Liver (tissue), 9 donors: ENCODE measurements around the gene FUBP3. TPM values are rescaled to one million over a fixed set of nuclear protein-coding genes. Genes with fewer than 3 reads are reported as not detected.

ENCODE experiments used
- DNase-seq: peaks from one replicate; pipeline ENCODE4 v3.0.0-alpha.2; 2017; ENCODE audit warnings: low spot score
- H3K27ac ChIP-seq, 2 donors: one replicate each; pipeline ENCODE4 v1.7.0; 2013; ENCODE audit warnings: inconsistent platforms in 2 of 2, low read length in 2 of 2, control low read depth in 1 of 2, low read depth in 1 of 2, mild to moderate bottlenecking in 1 of 2
- H3K27me3 ChIP-seq, 4 donors: one replicate each; pipeline versions ENCODE4 v1.6.1 to v1.7.0; 2013; ENCODE audit warnings: low read length in 3 of 4, inconsistent platforms in 1 of 4, mild to moderate bottlenecking in 1 of 4, moderate library complexity in 1 of 4; ENCODE audit not compliant: control insufficient read depth in 4 of 4, insufficient read depth in 4 of 4
- H3K36me3 ChIP-seq, 4 donors: one replicate each; pipeline versions ENCODE4 v1.6.1 to v1.7.0; 2013; ENCODE audit warnings: low read length in 3 of 4, mild to moderate bottlenecking in 3 of 4, low read depth in 1 of 4, moderate library complexity in 1 of 4; ENCODE audit not compliant: control insufficient read depth in 4 of 4, insufficient read depth in 3 of 4
- H3K4me1 ChIP-seq, 4 donors: one replicate each; pipeline versions ENCODE4 v1.6.1 to v1.7.0; 2013; ENCODE audit warnings: low read length in 3 of 4, mild to moderate bottlenecking in 3 of 4, moderate library complexity in 1 of 4; ENCODE audit not compliant: control insufficient read depth in 4 of 4, insufficient read depth in 4 of 4
- H3K4me3 ChIP-seq, 3 donors: one replicate each; pipeline versions ENCODE4 v1.6.1 to v1.7.0; 2013; ENCODE audit warnings: low read length in 3 of 3, control low read depth in 1 of 3, low read depth in 1 of 3, mild to moderate bottlenecking in 1 of 3
- H3K9ac ChIP-seq, 2 donors: one replicate each; pipeline ENCODE4 v1.7.0; 2013; ENCODE audit warnings: low read length in 2 of 2, mild to moderate bottlenecking in 2 of 2, moderate library complexity in 2 of 2, control low read depth in 1 of 2, low read depth in 1 of 2
- H3K9me3 ChIP-seq, 4 donors: one replicate each; pipeline versions ENCODE4 v1.6.1 to v1.7.0; 2013; ENCODE audit warnings: low read length in 3 of 4; ENCODE audit not compliant: control insufficient read depth in 4 of 4
- EGR1 ChIP-seq, 2 donors: IDR thresholded peaks; 2 replicates each; pipeline ENCODE4 v1.6.1; 2016 to 2018; ENCODE audit warnings: antibody characterized with exemption in 2 of 2, low read depth in 2 of 2
- FOXA1 ChIP-seq: IDR thresholded peaks from 2 replicates; pipeline ENCODE4 v1.6.1; 2016; ENCODE audit warnings: antibody characterized with exemption
- FOXA2 ChIP-seq: IDR thresholded peaks from 2 replicates; pipeline ENCODE4 v1.6.1; 2016; ENCODE audit warnings: antibody characterized with exemption
- GABPA ChIP-seq, 2 donors: IDR thresholded peaks in 1 of 2; conservative IDR thresholded peaks in 1 of 2; 2 replicates each; pipeline ENCODE4 v1.6.1; 2016; ENCODE audit warnings: antibody characterized with exemption in 2 of 2, mild to moderate bottlenecking in 1 of 2, moderate library complexity in 1 of 2
- HNF4A ChIP-seq, 2 donors: conservative IDR thresholded peaks; 2 replicates each; pipeline ENCODE4 v1.6.1; 2016; ENCODE audit warnings: antibody characterized with exemption in 2 of 2, mild to moderate bottlenecking in 2 of 2
- HNF4G ChIP-seq: IDR thresholded peaks from 2 replicates; pipeline ENCODE4 v1.6.1; 2016; ENCODE audit warnings: antibody characterized with exemption
- JUND ChIP-seq, 2 donors: IDR thresholded peaks; 2 replicates each; pipeline ENCODE4 v1.6.1; 2016; ENCODE audit warnings: antibody characterized with exemption in 2 of 2
- NR2F2 ChIP-seq: IDR thresholded peaks from 2 replicates; pipeline ENCODE4 v1.6.1; 2016; ENCODE audit warnings: antibody characterized with exemption
- RAD21 ChIP-seq, 2 donors: IDR thresholded peaks; 2 replicates each; pipeline ENCODE4 v1.6.1; 2016; ENCODE audit warnings: antibody characterized with exemption in 2 of 2, mild to moderate bottlenecking in 2 of 2
- RXRA ChIP-seq, 2 donors: IDR thresholded peaks; 2 replicates each; pipeline ENCODE4 v1.6.1; 2017 to 2018; ENCODE audit warnings: antibody characterized with exemption in 2 of 2, mild to moderate bottlenecking in 1 of 2
- SP1 ChIP-seq: IDR thresholded peaks from 2 replicates; pipeline ENCODE4 v1.6.1; 2018; ENCODE audit warnings: antibody characterized with exemption, mild to moderate bottlenecking
- TAF1 ChIP-seq: conservative IDR thresholded peaks from 2 replicates; pipeline ENCODE4 v1.6.1; 2016; ENCODE audit warnings: antibody characterized with exemption, mild to moderate bottlenecking
- YY1 ChIP-seq: IDR thresholded peaks from 2 replicates; pipeline ENCODE4 v1.6.1; 2016; ENCODE audit warnings: antibody characterized with exemption, mild to moderate bottlenecking
- WGBS: extraction: QIAGEN DNeasy Blood & Tissue Kit; methylation state at CpG from one replicate; pipeline ENCODE4 v1.1.7; 2013; 5-methylcytosine and 5-hydroxymethylcytosine counted together
- polyA plus RNA-seq, 2 donors: library from polyadenylated mRNA; stranded (reverse) in 1 of 2; unstranded in 1 of 2; fragments of 200-250 nt in 1 of 2; fragments of >200 nt in 1 of 2; fragmentation: Nextera tagmentation in 1 of 2; extraction: Ambion mirVana in 1 of 2; gene quantifications; one replicate each; pipeline versions ENCODE4 v1.2.1 to v1.2.3, GENCODE V29; 2013 to 2015
- total RNA-seq, 2 donors: library from RNA; depleted of rRNA; stranded (reverse); fragments of >200 nt; gene quantifications; one replicate each; pipeline ENCODE4 v1.2.3, GENCODE V29; 2014
- TF ChIP-seq, protein P1 (sequence below): IDR thresholded peaks from 2 replicates; pipeline ENCODE4 v1.6.1; 2016; ENCODE audit warnings: antibody characterized with exemption
- TF ChIP-seq, protein P2 (sequence below): IDR thresholded peaks from 2 replicates; pipeline ENCODE4 v1.6.1; 2016; ENCODE audit warnings: antibody characterized with exemption
- TF ChIP-seq, protein P3 (sequence below): fragments of 150-350 bp; IDR thresholded peaks from 2 replicates; pipeline ENCODE4 v1.5.1; 2017; ENCODE audit warnings: improper control_type of control experiment, low read depth, low read length; ENCODE audit not compliant: missing input control
- TF ChIP-seq, protein P4 (sequence below): IDR thresholded peaks from 2 replicates; pipeline ENCODE4 v1.6.1; 2016; ENCODE audit warnings: antibody characterized with exemption
- TF ChIP-seq, protein P5 (sequence below): IDR thresholded peaks from 2 replicates; pipeline ENCODE4 v1.6.1; 2016; ENCODE audit warnings: antibody characterized with exemption, mild to moderate bottlenecking
- donor health status: healthy.
- donor health status: healthy.
- donor health status: healthy.
- donor health status: healthy.
- donor health status: healthy.

Gene FUBP3
- total and polyA plus RNA-seq, 4 donors, result 16.1 to 39.0 (median 24.8) TPM

DNA sequence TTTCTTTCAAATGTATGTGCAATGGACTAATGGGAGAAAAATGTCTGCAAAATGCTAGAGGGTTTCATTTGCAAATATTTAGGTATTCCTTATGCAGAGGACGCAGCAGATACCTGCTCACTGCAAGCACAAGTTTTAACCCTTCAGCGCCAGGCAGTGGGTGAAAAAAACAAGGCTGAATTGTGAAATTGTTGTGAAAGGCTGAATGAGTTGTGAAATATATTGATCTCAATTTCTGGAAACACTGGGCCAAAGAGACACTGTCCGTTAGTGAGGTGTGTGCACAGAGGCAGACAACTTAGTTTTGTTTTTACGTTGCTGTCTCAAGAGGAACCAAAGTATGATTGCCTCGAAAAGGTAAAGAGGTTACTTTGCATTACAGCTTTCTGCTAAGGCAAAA is 18.8 kb downstream of the FUBP3 start:
- TF ChIP-seq TAF1, result no peak
- TF ChIP-seq, protein P1, sequence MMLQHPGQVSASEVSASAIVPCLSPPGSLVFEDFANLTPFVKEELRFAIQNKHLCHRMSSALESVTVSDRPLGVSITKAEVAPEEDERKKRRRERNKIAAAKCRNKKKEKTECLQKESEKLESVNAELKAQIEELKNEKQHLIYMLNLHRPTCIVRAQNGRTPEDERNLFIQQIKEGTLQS, result peak; percentile 64
- TF ChIP-seq GABPA (IDR thresholded peaks at IDR 0.05 in 1 of 2, conservative IDR thresholded peaks at IDR 0.05 in 1 of 2), result peak in 1 of 2 donors; percentile 16
- TF ChIP-seq, protein P2, sequence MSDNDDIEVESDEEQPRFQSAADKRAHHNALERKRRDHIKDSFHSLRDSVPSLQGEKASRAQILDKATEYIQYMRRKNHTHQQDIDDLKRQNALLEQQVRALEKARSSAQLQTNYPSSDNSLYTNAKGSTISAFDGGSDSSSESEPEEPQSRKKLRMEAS, result peak; percentile 51
- TF ChIP-seq EGR1 (IDR thresholded peaks at IDR 0.05; ENCODE audit: low read depth in 2 of 2), result no peak
- TF ChIP-seq JUND (IDR thresholded peaks at IDR 0.05), result peak; percentile 70 to 74
- peak; percentile 49 to 61 for TF ChIP-seq RAD21 (IDR thresholded peaks at IDR 0.05)
- TF ChIP-seq FOXA1, result no peak
- TF ChIP-seq, protein P3, sequence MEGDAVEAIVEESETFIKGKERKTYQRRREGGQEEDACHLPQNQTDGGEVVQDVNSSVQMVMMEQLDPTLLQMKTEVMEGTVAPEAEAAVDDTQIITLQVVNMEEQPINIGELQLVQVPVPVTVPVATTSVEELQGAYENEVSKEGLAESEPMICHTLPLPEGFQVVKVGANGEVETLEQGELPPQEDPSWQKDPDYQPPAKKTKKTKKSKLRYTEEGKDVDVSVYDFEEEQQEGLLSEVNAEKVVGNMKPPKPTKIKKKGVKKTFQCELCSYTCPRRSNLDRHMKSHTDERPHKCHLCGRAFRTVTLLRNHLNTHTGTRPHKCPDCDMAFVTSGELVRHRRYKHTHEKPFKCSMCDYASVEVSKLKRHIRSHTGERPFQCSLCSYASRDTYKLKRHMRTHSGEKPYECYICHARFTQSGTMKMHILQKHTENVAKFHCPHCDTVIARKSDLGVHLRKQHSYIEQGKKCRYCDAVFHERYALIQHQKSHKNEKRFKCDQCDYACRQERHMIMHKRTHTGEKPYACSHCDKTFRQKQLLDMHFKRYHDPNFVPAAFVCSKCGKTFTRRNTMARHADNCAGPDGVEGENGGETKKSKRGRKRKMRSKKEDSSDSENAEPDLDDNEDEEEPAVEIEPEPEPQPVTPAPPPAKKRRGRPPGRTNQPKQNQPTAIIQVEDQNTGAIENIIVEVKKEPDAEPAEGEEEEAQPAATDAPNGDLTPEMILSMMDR, result no peak
- TF ChIP-seq, protein P4, sequence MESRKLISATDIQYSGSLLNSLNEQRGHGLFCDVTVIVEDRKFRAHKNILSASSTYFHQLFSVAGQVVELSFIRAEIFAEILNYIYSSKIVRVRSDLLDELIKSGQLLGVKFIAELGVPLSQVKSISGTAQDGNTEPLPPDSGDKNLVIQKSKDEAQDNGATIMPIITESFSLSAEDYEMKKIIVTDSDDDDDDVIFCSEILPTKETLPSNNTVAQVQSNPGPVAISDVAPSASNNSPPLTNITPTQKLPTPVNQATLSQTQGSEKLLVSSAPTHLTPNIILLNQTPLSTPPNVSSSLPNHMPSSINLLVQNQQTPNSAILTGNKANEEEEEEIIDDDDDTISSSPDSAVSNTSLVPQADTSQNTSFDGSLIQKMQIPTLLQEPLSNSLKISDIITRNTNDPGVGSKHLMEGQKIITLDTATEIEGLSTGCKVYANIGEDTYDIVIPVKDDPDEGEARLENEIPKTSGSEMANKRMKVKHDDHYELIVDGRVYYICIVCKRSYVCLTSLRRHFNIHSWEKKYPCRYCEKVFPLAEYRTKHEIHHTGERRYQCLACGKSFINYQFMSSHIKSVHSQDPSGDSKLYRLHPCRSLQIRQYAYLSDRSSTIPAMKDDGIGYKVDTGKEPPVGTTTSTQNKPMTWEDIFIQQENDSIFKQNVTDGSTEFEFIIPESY, result peak; percentile 71
- peak; percentile 65 for TF ChIP-seq HNF4G
- TF ChIP-seq, protein P5, sequence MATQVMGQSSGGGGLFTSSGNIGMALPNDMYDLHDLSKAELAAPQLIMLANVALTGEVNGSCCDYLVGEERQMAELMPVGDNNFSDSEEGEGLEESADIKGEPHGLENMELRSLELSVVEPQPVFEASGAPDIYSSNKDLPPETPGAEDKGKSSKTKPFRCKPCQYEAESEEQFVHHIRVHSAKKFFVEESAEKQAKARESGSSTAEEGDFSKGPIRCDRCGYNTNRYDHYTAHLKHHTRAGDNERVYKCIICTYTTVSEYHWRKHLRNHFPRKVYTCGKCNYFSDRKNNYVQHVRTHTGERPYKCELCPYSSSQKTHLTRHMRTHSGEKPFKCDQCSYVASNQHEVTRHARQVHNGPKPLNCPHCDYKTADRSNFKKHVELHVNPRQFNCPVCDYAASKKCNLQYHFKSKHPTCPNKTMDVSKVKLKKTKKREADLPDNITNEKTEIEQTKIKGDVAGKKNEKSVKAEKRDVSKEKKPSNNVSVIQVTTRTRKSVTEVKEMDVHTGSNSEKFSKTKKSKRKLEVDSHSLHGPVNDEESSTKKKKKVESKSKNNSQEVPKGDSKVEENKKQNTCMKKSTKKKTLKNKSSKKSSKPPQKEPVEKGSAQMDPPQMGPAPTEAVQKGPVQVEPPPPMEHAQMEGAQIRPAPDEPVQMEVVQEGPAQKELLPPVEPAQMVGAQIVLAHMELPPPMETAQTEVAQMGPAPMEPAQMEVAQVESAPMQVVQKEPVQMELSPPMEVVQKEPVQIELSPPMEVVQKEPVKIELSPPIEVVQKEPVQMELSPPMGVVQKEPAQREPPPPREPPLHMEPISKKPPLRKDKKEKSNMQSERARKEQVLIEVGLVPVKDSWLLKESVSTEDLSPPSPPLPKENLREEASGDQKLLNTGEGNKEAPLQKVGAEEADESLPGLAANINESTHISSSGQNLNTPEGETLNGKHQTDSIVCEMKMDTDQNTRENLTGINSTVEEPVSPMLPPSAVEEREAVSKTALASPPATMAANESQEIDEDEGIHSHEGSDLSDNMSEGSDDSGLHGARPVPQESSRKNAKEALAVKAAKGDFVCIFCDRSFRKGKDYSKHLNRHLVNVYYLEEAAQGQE, result no peak
- peak; percentile 93 for TF ChIP-seq RXRA (IDR thresholded peaks at IDR 0.05)
- TF ChIP-seq NR2F2, result peak; percentile 65
- TF ChIP-seq FOXA2, result no peak
- TF ChIP-seq HNF4A (conservative IDR thresholded peaks at IDR 0.05), result peak; percentile 83 to 86
- TF ChIP-seq YY1, result peak; percentile 69
- peak; percentile 82 for TF ChIP-seq SP1
- Histone ChIP-seq H3K9ac (no peak overlapping the region), H3K27me3 (no peaks in the 10 kb centered on the region), H3K4me3 (no peak overlapping the region), H3K36me3 (peaks cover 0 to 5% (median under 1%) of the 10 kb centered on the region in 4 donors), H3K27ac (peak overlapping the region; percentile 78 to 85), H3K9me3 (no peaks in the 10 kb centered on the region), H3K4me1 (peaks cover 8 to 73% (median 47%) of the 10 kb centered on the region in 4 donors)
- WGBS, result 36% methylated on average over 5 of the region's 5 CpGs
- no peak for DNase-seq
